ENCODE measurements around the gene IFITM2. TPM values are rescaled to one million over a fixed set of nuclear protein-coding genes. Genes with fewer than 3 reads are reported as not detected.
"Not testable (repeated sequence)": the region's sequence is repeated elsewhere in the genome, so short reads cannot be mapped to it uniquely, and the experiment has no call there.

The IFITM2 gene
- total RNA-seq, 1 experiment from 2014 or later, result 16.3 TPM

DNA sequence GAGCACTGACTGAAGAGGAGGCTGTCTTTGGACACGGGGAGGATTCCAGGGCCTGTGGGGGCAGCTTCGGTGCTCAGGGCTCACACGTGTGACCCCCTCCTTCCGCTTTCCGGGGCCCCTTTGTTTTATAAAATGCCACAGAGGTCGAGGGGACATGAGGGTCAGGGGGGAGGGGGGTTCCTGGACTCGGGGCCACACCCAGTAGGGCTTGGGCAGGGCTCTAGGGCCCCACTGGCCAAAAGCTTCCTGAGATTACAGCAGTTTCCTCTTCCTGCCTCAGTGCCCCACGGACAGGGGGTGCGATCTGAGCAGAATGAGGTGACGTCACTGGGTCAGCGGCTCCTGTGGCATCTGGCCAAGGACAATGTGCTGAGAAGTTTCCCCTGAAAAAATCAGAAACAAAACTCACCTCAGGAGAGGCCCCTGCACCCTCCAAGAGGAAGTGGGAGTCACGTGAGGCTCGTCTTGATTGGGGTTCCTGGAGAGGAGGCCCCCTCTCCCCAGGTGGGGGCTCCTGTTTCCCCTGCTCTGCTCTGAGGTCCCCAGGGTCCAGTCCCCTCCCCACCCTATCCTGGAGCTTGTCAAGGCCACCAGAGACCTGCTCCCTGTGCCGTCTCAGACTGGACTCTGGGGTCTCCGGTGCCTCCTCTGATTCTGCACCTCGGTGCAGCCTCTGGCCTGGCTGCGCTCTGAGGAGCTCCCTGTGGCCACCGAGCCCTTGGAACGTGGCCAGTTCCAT is 19.4 kb downstream of the IFITM2 start:
- H3K27me3 ChIP-seq (replicated peaks), result no peaks in the 10 kb centered on the region
- no peak overlapping the region for H3K4me3 ChIP-seq
- H3K36me3 ChIP-seq, result no peaks in the 10 kb centered on the region
- H3K4me1 ChIP-seq (replicated peaks), result peaks cover 8% of the 10 kb centered on the region
- no peak overlapping the region for H3K27ac ChIP-seq
- DNase-seq (ENCODE audit: low read depth in 1 of 2, low spot score in 2 of 2), result no peak
- no peaks in the 10 kb centered on the region for H3K9me3 ChIP-seq (replicated peaks)

DNA sequence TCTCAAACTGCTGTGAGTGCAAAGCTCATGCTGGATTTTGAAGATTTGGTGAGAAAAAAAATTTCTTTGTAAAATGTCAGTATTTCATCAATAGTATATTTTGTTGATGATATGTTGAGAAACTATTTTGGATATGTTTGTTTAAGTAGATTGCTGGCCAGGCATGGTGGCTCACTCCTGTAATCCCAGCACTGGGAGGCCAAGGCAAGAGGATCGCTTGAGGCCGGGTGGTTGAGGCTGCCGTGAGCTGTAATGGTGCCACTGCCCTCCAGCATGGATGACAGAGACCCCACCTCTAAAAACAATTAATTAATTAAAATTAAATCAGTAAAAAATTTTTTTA is 19.9 kb downstream of the IFITM2 start:
- no peak overlapping the region for H3K27ac ChIP-seq
- DNase-seq (ENCODE audit: low read depth in 1 of 2, low spot score in 2 of 2), result no peak

DNA sequence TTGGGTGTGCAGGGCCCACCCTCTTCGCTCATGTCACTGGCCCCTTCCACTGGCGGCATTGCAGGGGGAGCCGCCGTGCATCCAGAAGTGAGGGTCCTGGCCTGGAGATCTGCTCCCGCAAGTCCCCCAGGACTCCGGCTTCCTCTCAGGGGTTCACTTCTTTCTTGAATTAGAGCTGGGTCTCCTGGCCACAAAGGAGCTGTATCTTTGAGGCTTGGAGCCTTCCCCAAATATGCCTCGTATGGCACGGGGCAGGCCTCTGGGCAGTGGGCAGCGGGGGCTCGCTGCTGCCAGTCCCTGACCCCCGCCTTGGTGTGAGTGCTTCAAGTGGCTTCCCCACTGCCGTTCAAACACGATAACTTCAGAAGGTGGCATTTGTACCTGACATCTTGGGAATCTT is 20.4 kb downstream of the IFITM2 start:
- no peak overlapping the region for H3K4me3 ChIP-seq
- H3K27me3 ChIP-seq (replicated peaks), result no peaks in the 10 kb centered on the region
- H3K27ac ChIP-seq, result no peak overlapping the region
- no peaks in the 10 kb centered on the region for H3K9me3 ChIP-seq (replicated peaks)
- H3K36me3 ChIP-seq, result no peaks in the 10 kb centered on the region
- H3K4me1 ChIP-seq (replicated peaks), result peaks cover 8% of the 10 kb centered on the region
- no peak for DNase-seq (ENCODE audit: low read depth in 1 of 2, low spot score in 2 of 2)

More for the DNA sequence above, 19.9 kb downstream of the IFITM2 start:
- Histone ChIP-seq H3K4me1 (replicated peaks) (peaks cover 8% of the 10 kb centered on the region), H3K36me3 (no peaks in the 10 kb centered on the region), H3K4me3 (no peak overlapping the region), H3K27me3 (replicated peaks) (no peaks in the 10 kb centered on the region), H3K9me3 (replicated peaks) (no peaks in the 10 kb centered on the region)

DNA sequence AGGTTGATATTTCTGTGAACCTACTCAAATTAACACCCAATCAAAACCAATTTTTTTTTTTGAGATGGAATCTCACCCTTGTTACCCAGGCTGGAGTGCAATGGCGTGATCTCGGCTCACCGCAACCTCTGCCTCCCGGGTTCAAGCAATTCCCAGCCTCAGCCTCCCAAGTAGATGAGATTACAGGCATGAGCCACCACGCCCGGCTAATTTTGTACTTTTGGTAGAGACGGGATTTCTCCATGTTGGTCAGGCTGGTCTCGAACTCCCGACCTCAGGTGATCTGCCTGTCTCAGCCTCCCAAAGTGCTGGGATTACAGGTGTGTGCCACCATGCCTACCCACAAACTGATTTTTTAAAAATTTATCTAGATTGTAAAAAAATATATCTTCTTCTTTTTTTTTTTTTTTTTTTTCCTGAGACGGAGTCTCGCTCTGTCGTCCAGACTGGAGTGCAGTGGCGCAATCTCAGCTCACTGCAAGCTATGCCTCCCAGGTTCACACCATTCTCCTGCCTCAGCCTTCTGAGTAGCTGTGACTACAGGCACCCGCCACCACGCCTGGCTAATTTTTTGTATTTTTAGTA is 21.0 kb downstream of the IFITM2 start:
- not testable (repeated sequence) for H3K27me3 ChIP-seq (replicated peaks); DNase-seq (ENCODE audit: low read depth in 1 of 2, low spot score in 2 of 2); H3K4me1 ChIP-seq (replicated peaks); H3K9me3 ChIP-seq (replicated peaks); H3K27ac ChIP-seq; H3K4me3 ChIP-seq; H3K36me3 ChIP-seq

DNA sequence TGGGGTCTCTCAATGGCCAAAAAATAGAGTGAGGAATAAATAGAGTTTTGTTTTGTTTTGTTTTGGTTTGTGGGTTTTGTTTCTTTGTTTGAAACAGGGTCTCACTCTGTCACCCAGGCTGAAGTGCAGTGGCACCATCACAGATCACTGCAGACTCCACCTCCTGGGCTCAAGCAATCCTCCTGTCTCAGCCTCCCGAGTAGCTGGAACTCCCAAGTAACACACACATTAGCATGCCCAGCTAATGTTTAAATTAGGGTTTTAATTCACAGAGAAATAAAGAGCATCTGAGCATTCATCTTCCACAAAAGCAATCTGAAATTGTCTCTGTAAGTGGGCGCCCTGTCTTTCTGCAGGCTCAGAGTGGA is 22.3 kb downstream of the IFITM2 start:
- H3K27me3 ChIP-seq (replicated peaks), result no peaks in the 10 kb centered on the region
- H3K4me3 ChIP-seq, result no peak overlapping the region
- no peaks in the 10 kb centered on the region for H3K36me3 ChIP-seq
- H3K4me1 ChIP-seq (replicated peaks), result peaks cover 8% of the 10 kb centered on the region
- DNase-seq (ENCODE audit: low read depth in 1 of 2, low spot score in 2 of 2), result no peak
- H3K27ac ChIP-seq, result no peak overlapping the region
- no peaks in the 10 kb centered on the region for H3K9me3 ChIP-seq (replicated peaks)

DNA sequence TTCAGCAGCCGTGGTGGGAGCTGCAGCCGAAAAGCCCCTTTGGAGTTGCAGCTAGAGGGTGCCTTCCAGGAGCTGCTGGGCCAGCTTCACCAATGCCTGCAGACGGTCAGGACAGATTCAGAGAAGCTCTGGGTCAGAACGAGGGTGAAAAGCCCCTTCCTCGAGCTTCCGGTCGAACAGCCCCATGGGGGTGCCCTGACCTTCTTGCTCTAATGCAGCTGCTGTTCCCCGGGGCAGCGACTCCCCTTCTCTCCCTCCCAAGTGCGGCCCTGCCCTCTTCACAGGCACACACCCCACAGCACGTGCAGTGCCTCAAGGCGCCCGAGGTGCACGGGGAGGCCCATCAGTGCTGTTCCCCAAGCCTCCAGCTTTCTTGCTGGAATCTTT is 22.7 kb downstream of the IFITM2 start:
- no peaks in the 10 kb centered on the region for H3K9me3 ChIP-seq (replicated peaks)
- no peaks in the 10 kb centered on the region for H3K27me3 ChIP-seq (replicated peaks)
- no peak overlapping the region for H3K27ac ChIP-seq
- peaks cover 8% of the 10 kb centered on the region for H3K4me1 ChIP-seq (replicated peaks)
- H3K36me3 ChIP-seq, result no peaks in the 10 kb centered on the region
- DNase-seq (ENCODE audit: low read depth in 1 of 2, low spot score in 2 of 2), result no peak
- no peak overlapping the region for H3K4me3 ChIP-seq

DNA sequence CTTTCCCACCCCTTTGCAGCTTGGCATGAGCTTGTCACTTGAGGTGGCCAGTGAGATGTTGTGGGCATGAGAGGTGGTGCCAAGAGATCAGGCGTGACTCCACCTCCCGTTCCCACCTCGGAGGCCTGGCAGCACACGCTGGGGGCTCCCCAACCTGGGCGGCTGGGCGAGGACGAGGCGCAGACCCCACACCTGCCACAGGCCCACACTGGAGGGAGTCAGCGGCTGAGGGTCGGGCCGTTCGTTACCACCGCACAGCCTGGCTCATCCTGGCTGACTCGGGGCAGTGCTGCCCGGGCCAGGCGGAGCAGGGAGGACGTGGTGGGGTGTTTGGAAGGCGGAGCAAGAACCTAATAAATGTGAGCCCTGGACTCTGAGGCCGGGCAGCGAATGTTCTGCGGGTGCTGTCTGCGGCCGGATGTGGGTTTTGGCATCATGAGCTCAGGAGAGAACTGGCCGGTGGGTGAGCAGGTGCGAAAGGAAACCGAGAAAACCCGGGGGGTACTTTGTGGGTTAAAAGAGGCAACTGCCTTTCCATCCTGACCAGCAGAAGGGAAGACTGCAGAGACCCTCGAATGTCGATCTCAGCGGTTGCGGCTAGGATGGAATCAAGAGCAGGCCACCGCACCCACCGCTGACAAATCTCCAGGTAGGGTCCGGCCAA is 23.2 kb downstream of the IFITM2 start:
- H3K4me3 ChIP-seq, result no peak overlapping the region
- no peak for DNase-seq (ENCODE audit: low read depth in 1 of 2, low spot score in 2 of 2)
- H3K9me3 ChIP-seq (replicated peaks), result no peaks in the 10 kb centered on the region
- H3K4me1 ChIP-seq (replicated peaks), result peaks cover 8% of the 10 kb centered on the region
- H3K27me3 ChIP-seq (replicated peaks), result no peaks in the 10 kb centered on the region
- H3K27ac ChIP-seq, result no peak overlapping the region
- no peaks in the 10 kb centered on the region for H3K36me3 ChIP-seq

DNA sequence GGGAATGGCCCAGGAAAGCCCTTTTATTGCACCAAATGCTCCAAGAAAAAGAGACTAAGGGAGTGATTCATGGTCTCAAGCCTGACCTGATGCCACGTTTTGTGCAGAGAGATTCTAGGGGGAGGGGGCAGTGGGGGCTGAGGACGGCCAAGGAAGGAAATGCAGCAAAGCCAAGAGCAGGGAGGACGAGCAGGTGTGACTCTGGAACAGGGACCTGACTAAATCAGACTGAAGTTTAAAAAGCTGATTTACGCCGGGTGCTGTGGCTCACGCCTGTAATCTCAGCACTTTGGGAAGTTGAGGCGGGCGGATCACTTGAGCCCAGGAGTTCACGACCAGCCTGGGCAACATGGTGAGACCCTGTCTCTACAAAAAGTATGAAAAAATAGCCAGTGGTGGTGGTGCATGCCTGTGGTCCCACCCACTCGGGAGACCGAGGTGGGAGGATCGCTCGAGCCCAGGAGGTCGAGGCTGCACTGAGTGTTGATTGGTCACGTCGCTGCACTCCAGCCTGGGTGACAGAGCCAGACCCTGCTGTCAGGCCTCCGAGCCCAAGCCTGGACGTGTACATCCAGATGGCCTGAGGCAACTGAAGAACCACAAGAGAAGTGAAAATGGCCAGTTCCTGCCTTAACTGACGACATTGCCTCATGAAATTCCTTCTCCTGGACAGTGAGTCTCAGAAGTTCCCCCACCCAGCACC is 23.9 kb downstream of the IFITM2 start:
- DNase-seq (ENCODE audit: low read depth in 1 of 2, low spot score in 2 of 2), result no peak
- no peaks in the 10 kb centered on the region for H3K9me3 ChIP-seq (replicated peaks)
- H3K27me3 ChIP-seq (replicated peaks), result no peaks in the 10 kb centered on the region
- peaks cover 8% of the 10 kb centered on the region for H3K4me1 ChIP-seq (replicated peaks)
- no peaks in the 10 kb centered on the region for H3K36me3 ChIP-seq
- no peak overlapping the region for H3K27ac ChIP-seq
- no peak overlapping the region for H3K4me3 ChIP-seq

DNA sequence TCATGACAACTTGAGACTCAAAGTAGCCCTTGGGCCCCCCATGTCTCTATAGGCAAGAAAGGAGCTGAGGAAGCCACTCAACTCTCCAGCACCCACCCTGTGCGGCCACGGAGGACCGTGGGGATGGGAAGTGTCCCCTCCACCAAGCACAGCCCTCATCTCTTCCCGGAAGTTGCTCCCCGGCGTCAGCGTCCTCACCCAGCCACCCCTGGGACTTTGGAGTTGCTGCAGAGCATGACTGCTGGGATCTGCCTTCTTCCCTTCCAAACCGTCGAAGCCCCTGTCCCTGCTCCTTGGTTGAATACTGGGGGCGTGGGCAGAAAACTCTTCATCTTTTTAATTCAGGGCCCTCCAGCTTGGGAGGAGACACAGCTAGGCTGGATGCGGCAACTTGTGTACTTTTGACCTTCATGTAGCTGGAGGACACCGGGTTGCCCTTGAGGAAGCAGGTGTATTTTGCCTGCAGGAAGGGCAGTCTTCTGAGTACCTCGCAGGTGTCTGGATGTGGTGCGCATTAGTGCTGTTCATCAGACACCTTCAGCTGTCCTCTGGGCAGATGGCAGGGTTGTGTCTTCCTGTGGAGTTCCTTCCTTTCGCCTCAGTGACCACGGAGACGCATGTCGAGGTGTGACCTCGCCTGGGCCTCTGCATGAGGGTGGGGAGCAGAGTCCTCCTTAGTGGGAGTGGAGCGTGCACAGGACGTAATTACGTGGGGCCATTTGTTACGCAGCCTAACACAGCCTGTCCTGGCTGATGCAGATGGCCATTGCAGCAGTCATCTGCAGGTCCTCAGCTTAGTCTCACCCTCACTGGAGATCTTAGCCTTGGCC is 25.2 kb downstream of the IFITM2 start:
- Histone ChIP-seq H3K9me3 (replicated peaks) (no peaks in the 10 kb centered on the region), H3K36me3 (no peaks in the 10 kb centered on the region), H3K4me3 (no peak overlapping the region), H3K4me1 (replicated peaks) (no peaks in the 10 kb centered on the region; the same call in 1 of the 2 replicates), H3K27me3 (replicated peaks) (no peaks in the 10 kb centered on the region), H3K27ac (no peak overlapping the region)
- DNase-seq (ENCODE audit: low read depth in 1 of 2, low spot score in 2 of 2), result no peak

DNA sequence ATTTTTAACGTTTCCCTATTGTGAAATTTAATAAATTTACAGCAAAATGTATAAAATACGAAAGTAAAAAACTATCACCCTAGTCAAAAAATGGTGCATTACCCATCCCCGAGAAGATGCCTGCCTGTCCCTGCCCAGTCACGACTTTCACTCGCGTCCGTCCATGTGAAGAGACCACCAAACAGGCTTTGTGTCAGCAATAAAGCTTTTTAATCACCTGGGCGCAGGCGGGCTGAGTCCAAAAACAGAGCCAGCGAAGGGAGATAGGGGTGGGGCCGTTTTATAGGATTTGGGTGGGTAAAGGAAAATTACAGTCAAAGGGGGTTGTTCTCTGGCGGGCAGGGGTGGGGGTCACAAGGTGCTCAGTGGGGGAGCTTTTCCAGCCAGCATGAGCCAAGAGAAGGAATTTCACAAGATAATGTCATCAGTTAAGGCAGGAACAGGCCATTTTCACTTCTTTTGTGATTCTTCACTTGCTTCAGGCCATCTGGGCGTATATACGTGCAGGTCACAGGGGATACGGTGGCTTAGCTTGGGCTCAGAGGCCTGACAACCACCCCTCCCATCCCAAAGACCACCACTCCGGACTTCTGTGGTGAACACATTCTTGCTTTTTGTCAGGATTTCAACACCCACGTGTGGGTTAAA is 26.1 kb downstream of the IFITM2 start:
- not testable (repeated sequence) for H3K4me1 ChIP-seq (replicated peaks); H3K36me3 ChIP-seq; H3K9me3 ChIP-seq (replicated peaks); H3K27ac ChIP-seq; DNase-seq (ENCODE audit: low read depth in 1 of 2, low spot score in 2 of 2); H3K27me3 ChIP-seq (replicated peaks); H3K4me3 ChIP-seq

DNA sequence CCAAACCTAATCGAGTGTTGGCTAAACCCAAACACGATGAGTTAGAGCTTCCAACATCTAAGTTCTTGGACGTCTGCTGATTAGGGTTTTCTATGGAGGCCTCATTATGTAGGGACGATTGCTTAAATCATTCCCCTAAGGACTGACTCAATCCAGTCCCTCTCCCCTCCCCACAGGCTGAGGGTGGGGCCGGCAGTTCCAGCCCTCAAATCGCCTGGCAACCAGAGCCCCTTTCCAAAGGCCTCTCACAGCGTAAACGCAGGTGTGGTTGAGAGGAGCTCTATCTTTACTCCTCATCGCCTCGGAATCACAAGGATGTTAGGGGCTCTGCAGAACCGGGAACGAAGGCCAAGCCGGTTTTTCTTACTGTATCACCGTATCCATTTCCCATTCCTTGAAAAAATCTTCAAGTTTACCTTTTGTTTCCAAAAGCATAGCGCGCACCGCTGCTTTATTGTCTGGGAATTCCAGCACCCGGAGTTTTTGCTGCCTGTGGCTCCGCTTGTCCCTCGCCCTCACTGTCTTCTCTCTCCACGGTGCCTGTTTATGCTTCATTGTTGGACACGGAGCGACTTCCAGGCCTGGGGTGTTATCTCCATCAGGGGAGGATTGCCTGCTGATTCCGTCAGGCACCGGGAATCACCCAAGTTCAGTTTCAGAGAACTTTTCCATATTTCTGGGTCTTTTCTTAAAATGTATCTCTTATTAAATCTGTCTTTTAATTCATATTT is 26.8 kb downstream of the IFITM2 start:
- no peaks in the 10 kb centered on the region for H3K27me3 ChIP-seq (replicated peaks)
- no peak overlapping the region for H3K4me3 ChIP-seq
- no peaks in the 10 kb centered on the region; the same call in 1 of the 2 replicates for H3K4me1 ChIP-seq (replicated peaks)
- no peak overlapping the region for H3K27ac ChIP-seq
- no peaks in the 10 kb centered on the region for H3K9me3 ChIP-seq (replicated peaks)
- DNase-seq (ENCODE audit: low read depth in 1 of 2, low spot score in 2 of 2), result no peak
- H3K36me3 ChIP-seq, result no peaks in the 10 kb centered on the region

DNA sequence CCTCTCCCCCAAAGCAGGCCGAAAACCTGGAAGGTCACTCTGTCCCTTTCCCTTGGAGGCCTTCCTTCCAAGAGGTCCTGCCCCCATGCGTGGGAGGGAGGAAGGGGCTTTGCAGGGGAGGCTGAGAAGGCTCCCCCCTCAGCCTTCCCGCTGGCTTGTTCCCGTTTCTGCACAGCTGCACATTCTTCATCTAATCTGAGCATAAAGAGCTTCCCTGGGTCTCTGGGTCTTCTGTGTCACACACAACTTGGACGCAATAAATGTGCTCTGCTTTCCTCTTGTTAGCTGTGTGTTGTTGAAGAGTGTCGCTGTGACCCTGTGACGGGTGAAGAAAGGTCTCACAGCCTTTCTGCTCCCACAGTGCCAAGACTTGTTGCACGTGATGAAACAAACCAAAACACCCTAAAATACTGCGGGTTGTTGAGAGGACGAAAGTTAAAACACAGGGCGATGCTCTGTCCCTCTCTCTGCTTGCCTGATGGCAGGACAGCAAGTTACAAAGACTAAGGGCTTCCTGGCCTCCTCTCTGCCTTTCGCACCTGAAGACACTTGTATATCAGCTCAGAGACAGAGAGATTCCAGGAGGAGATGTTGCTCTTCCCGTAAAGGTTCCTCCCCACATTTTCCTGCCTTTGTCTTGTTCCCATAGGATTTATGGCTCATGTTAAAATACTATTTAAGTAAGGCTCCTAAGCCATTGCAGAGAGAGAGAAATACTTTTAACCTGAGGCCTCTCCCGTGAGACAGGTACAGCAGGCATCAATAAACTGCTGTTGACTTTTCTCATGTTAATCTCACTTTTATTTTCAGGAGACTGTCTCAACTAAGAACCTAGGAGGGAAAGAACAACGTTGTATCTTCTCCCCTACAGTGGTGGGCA is 28.4 kb downstream of the IFITM2 start:
- Histone ChIP-seq H3K27ac (no peak overlapping the region), H3K4me1 (replicated peaks) (no peaks in the 10 kb centered on the region), H3K9me3 (replicated peaks) (no peaks in the 10 kb centered on the region), H3K4me3 (no peak overlapping the region), H3K36me3 (no peaks in the 10 kb centered on the region), H3K27me3 (replicated peaks) (0 out of 2 replicates have a peak, but pooled peaks cover 3% of the 10 kb centered on the region)
- DNase-seq (ENCODE audit: low read depth in 1 of 2, low spot score in 2 of 2), result no peak
